GM12878 (cell line): ENCODE results near the gene GAPT. TPM values are rescaled to one million over a fixed set of nuclear protein-coding genes. Genes with fewer than 3 reads are reported as not detected.
A peak's percentile ranks its signal among the peaks of the same experiment; 100 is the strongest.

Experiments
- ATAC-seq: fragments of 200-7000 bp; cut with Tn5 transposase; 3 replicates; pipeline ENCODE4 v1.9.1; 2020; ENCODE audit warnings: mild to moderate bottlenecking, moderate library complexity
- BruUV-seq: library from RNA; stranded (reverse); fragments of 400-500 nt; replicated peaks from 2 replicates; lab custom pipeline; 2021; lab: Mats Ljungman, UMichigan
- CTCF ChIA-PET: fragments of 300-600 bp; sonication (Branson Sonifier 250); formaldehyde crosslinking; extraction: SDS; loops from one replicate; lab custom pipeline; 2021; ENCODE audit warnings: inconsistent platforms; lab: Yijun Ruan, JAX
- POLR2A ChIA-PET: fragments of 350-600 bp; formaldehyde crosslinking; extraction: SDS; loops from one replicate; lab custom pipeline; 2021; ENCODE audit warnings: inconsistent platforms; lab: Charles Lee
- RAD21 ChIA-PET: fragments of 300-600 bp; sonication (Branson Sonifier 250); formaldehyde crosslinking; loops from one replicate; lab custom pipeline; 2023; ENCODE audit warnings: antibody characterized with exemption; ENCODE audit not compliant: unreplicated experiment; lab: Charles Lee
- SMC1A ChIA-PET: fragments of 300-600 bp; sonication (Branson Sonifier 250); formaldehyde crosslinking; loops from one replicate; lab custom pipeline; 2023; ENCODE audit not compliant: unreplicated experiment, uncharacterized antibody; lab: Charles Lee
- DNase-seq: peaks from one replicate; pipeline ENCODE4 v3.0.0-alpha.2; 2011; ENCODE audit warnings: low read depth, low spot score
- FAIRE-seq: peaks from 3 replicates; lab custom pipeline; 2011; peaks lifted over from hg19 to GRCh38; lab: Jason Lieb, UNC
- H2AFZ ChIP-seq: 2 replicates; pipeline ENCODE4 v1.6.0; 2011; ENCODE audit warnings: low read depth, low read length, control low read depth; ENCODE audit not compliant: control insufficient read depth
- H3K27ac ChIP-seq: 2 replicates; pipeline ENCODE4 v1.5.1; 2011; ENCODE audit warnings: control low read depth; ENCODE audit not compliant: control insufficient read depth, insufficient read depth
- H3K27me3 ChIP-seq, 2 experiments: replicated peaks in 1 of 2; 2 replicates each; pipeline versions ENCODE4 v1.6.0 to v1.6.1; 2011; ENCODE audit warnings: low read length in 1 of 2; ENCODE audit not compliant: control insufficient read depth in 2 of 2, insufficient read depth in 2 of 2
- H3K36me3 ChIP-seq, 2 experiments: 2 replicates each; pipeline ENCODE4 v1.5.1; 2011; ENCODE audit warnings: low read length in 1 of 2; ENCODE audit not compliant: control insufficient read depth in 2 of 2, insufficient read depth in 2 of 2
- H3K4me1 ChIP-seq: 2 replicates; pipeline ENCODE4 v1.6.1; 2011; ENCODE audit warnings: mild to moderate bottlenecking, low read length, moderate library complexity, mixed read lengths; ENCODE audit not compliant: control insufficient read depth, insufficient read depth
- H3K4me2 ChIP-seq: 2 replicates; pipeline ENCODE4 v1.6.0; 2011; ENCODE audit warnings: control low read depth; ENCODE audit not compliant: control insufficient read depth, insufficient read depth
- H3K4me3 ChIP-seq: fragments of 200-600 bp; sonication (generic); 2 replicates; pipeline ENCODE4 v1.5.1; 2016
- H3K79me2 ChIP-seq: 2 replicates; pipeline ENCODE4 v1.6.0; 2011; ENCODE audit warnings: low read length; ENCODE audit not compliant: control insufficient read depth, insufficient read depth
- H3K9ac ChIP-seq: 2 replicates; pipeline ENCODE4 v1.8.0; 2011; ENCODE audit warnings: low read length, control low read depth, mixed read lengths; ENCODE audit not compliant: control insufficient read depth, insufficient read depth
- H3K9me3 ChIP-seq: replicated peaks from 3 replicates; pipeline ENCODE4 v1.5.1; 2011; ENCODE audit warnings: mild to moderate bottlenecking, low read length; ENCODE audit not compliant: control insufficient read depth, insufficient read depth
- H4K20me1 ChIP-seq: 2 replicates; pipeline ENCODE4 v1.6.0; 2011; ENCODE audit not compliant: control insufficient read depth, insufficient read depth
- CEBPZ ChIP-seq: fragments of 150-350 bp; IDR thresholded peaks from 2 replicates; pipeline ENCODE4 v1.6.1; 2016; ENCODE audit warnings: low read depth, low read length
- ZBTB11 ChIP-seq: fragments of 450-650 bp; formaldehyde crosslinking; IDR thresholded peaks from 2 replicates; pipeline ENCODE4 v1.5.0; 2022; ENCODE audit warnings: mild to moderate bottlenecking, missing genetic modification characterization
- WGBS: methylation state at CpG from one replicate; pipeline ENCODE4 v1.1.6; 2016; ENCODE audit warnings: low lambda C conversion rate; ENCODE audit not compliant: insufficient replicate concordance, insufficient coverage; ENCODE audit errors: missing lambda C conversion rate; 5-methylcytosine and 5-hydroxymethylcytosine counted together
- in situ Hi-C: fragments of 300-500 bp; cut with MboI; formaldehyde crosslinking; loops from 9 replicates; pipeline ENCODE4 v1.14.3; 2018; ENCODE audit warnings: mixed read lengths
- intact Hi-C: fragments of 100-400 bp; cut with micrococcal nuclease; formaldehyde crosslinking; loops from one replicate; pipeline ENCODE4 v1.14.2; 2022; ENCODE audit not compliant: unreplicated experiment
- polyA plus RNA-seq, 11 experiments: library from polyadenylated mRNA; depleted of rRNA in 4 of 11; unstranded in 6 of 11; stranded (reverse) in 5 of 11; fragments of >200 nt; fragmentation: Nextera tagmentation in 4 of 11; fragmentation: Illumina TruSeq in 1 of 11; extraction: Ambion mirVana in 4 of 11; extraction: Trizol in 1 of 11; gene quantifications; 1 replicate in 1 of 11; 2 replicates in 10 of 11; pipeline versions ENCODE4 v1.2.1 to v1.2.3, GENCODE V29; 2011 to 2016; ENCODE audit warnings: inconsistent platforms in 2 of 11, missing spikeins in 2 of 11, low read depth in 1 of 11
- total RNA-seq, 4 experiments: library from RNA; depleted of rRNA in 3 of 4; stranded (reverse); fragments of >200 nt in 3 of 4; fragmentation: Illumina TruSeq in 1 of 4; extraction: Trizol in 1 of 4; gene quantifications; 2 replicates each; pipeline versions ENCODE4 v1.2.1 to v1.2.3, GENCODE V29; 2013 to 2021

Gene GAPT
- total and polyA plus RNA-seq, 10 of the 15 experiments (the other 5 are each of a cell fraction or from before 2014, with no cell fraction given) = 0.15 to 0.96 (median 0.57) TPM; not detected in 2

- no peak overlapping the region for H3K9ac ChIP-seq
- peaks cover 2 to 8% of the 10 kb centered on the region in 2 experiments; a peak in 3 of 4 replicates for H3K27me3 ChIP-seq
- peak overlapping the region; percentile 54 for H3K4me3 ChIP-seq
- ChIA-PET POLR2A (interaction anchor here (0.6 kb wide), 1 partner anchor 1157 kb away, joined by 3 read pairs; no protein-coding TSS in a partner anchor), RAD21 (interaction anchor here (0.8 to 6.3 kb wide), 7 partner anchors 80 to 1161 kb away, joined by 3 to 42 read pairs (median 4); no protein-coding TSS in a partner anchor), CTCF (interaction anchor here (0.6 to 6.8 kb wide), 13 partner anchors 20 to 1160 kb away, joined by 3 to 80 read pairs (median 4); no protein-coding TSS in a partner anchor), SMC1A (interaction anchor here (0.9 to 4.7 kb wide), 7 partner anchors 391 to 1227 kb away, joined by 3 to 38 read pairs (median 5); no protein-coding TSS in a partner anchor)
- peak overlapping the region; percentile 98 for H3K4me2 ChIP-seq
- intact Hi-C loops (loop anchor here (1.0 to 10.0 kb wide), 6 partner anchors 65 to 1555 kb away; partner anchors contain the start of gene SETD9), in situ Hi-C loops (loop anchor here (5.0 to 25.0 kb wide), 5 partner anchors 677 to 1547 kb away; partner anchors contain the start of gene SETD9)
- FAIRE-seq (no peak), ATAC-seq (no peak), DNase-seq (no peak)
- WGBS = under 1% methylated on average over 42 of the region's 57 CpGs
- no peaks in the 10 kb centered on the region for H3K36me3 ChIP-seq
- no peaks in the 10 kb centered on the region for H4K20me1 ChIP-seq
- H3K9me3 ChIP-seq = no peaks in the 10 kb centered on the region
- H3K79me2 ChIP-seq = no peaks in the 10 kb centered on the region
- H3K4me1 ChIP-seq = peaks cover 12% of the 10 kb centered on the region
- no peak overlapping the region for H3K27ac ChIP-seq
- 0 out of 2 replicates have a peak, but pooled peaks have one; percentile 47 for TF ChIP-seq ZBTB11 (CRISPR knock-in tag)
- TF ChIP-seq CEBPZ = no peak
- H2AFZ ChIP-seq = peak overlapping the region; percentile 92
- no TSS peak for BruUV-seq
These were observed 31.9 kb upstream of the GAPT start for GRCh38 chr5:58459146-58460001.
